ENCODE data around the gene PGAP2. TPM values are rescaled to one million over a fixed set of nuclear protein-coding genes. Genes with fewer than 3 reads are reported as not detected.
A peak's percentile ranks its signal among the peaks of the same experiment; 100 is the strongest.

PGAP2 gene
- total and polyA plus RNA-seq, 8 donors = 13.5 to 32.9 (median 18.8) TPM

- no peaks in the 10 kb centered on the region for H3K9me3 ChIP-seq
- 78 to 81% methylated on average over 18 of the region's 18 CpGs for WGBS, 2 donors
- H3K27ac ChIP-seq = no peak overlapping the region
- no peaks in the 10 kb centered on the region for H3K4me1 ChIP-seq
- H3K4me3 ChIP-seq = no peak overlapping the region
- peak; percentile 36 to 50 (median 46) for TF ChIP-seq CTCF (IDR thresholded peaks at IDR 0.05)
- intact Hi-C loops (cut with DNase I) = no loop called here
- FAIRE-seq = no peak
- H3K27me3 ChIP-seq = no peaks in the 10 kb centered on the region
- peak; percentile 57 to 91 (median 78) for ATAC-seq
- DNase-seq = peak in 5 of 6 donors; percentile 42 to 77 (median 62)
- H3K36me3 ChIP-seq = peaks cover 0 to 10% (median 5%) of the 10 kb centered on the region in 3 donors
These were observed 16.5 kb downstream of the PGAP2 start for GRCh38 chr11:3824714-3825472.

DNA sequence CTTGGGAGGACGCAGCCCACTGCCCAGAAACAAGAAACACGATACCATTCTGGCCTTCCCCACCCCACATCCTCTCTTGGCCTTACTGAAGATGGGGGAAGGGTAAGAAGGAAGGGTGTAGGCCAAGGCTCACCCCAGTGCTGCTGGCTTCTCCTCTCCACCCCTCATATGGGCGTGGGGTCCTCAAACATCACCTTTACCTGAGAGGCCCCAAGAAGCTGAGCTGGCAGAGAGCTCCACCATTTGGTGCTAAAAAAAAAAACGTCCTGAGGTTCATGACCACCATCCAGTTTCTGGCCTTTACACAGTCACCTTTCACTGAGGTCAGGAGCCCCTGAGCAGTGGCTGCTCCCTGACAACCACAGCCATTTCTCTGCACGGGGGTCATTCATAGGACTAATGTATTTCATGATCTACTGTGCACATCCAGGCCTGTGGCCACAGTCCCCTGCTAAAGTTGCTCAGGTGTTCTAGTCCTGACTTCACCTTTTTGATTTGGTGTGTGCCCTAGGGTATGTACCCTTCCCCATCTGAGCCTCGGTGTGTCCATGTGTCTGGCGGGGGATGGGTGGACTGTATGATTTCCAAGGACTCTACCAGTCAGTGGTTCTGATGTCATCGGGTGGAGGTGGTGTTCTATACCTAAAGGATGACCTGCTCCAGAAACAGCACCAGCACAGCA lies 17.3 kb downstream of the PGAP2 start:
- Histone ChIP-seq H3K27ac (no peak overlapping the region), H3K4me3 (no peak overlapping the region), H3K4me1 (no peaks in the 10 kb centered on the region), H3K27me3 (no peaks in the 10 kb centered on the region), H3K36me3 (peaks cover 0 to 10% (median 5%) of the 10 kb centered on the region in 3 donors), H3K9me3 (no peaks in the 10 kb centered on the region)
- FAIRE-seq (no peak), DNase-seq (no peak), ATAC-seq (no peak)
- 85 to 88% methylated on average over 8 of the region's 8 CpGs for whole genome bisulfite sequencing, 2 donors
- TF ChIP-seq CTCF (IDR thresholded peaks at IDR 0.05) = no peak
- intact Hi-C loops (cut with DNase I) = no loop called here

DNA sequence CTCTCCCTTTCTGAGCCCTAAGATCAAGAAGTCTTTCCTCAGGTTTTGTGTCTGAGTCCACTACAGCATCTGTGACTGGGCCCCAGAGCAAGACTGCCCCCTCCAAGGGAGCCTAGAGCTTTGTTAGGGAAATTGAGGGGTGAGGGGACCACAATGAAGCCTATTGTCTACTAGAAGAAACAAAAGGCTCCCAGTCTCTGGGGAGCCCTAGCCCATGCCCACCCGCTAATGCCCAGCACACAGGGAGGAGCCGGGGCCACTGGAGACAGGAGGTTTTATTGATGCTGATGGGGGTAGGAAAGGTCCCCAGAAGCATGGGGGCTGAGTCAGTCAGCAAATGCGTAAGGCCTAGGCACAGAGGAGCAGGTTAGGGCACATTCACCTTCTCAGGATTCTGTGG lies 18.4 kb downstream of the PGAP2 start:
- TF ChIP-seq CTCF (IDR thresholded peaks at IDR 0.05) = no peak
- ATAC-seq = no peak
- FAIRE-seq = no peak
- peaks cover 0 to 10% (median 5%) of the 10 kb centered on the region in 3 donors for H3K36me3 ChIP-seq
- intact Hi-C loops (cut with DNase I) = no loop called here
- H3K27me3 ChIP-seq = no peaks in the 10 kb centered on the region
- H3K9me3 ChIP-seq = no peaks in the 10 kb centered on the region
- no peak overlapping the region for H3K4me3 ChIP-seq
- 96 to 100% methylated on average over 3 of the region's 3 CpGs for WGBS, 2 donors
- no peak overlapping the region for H3K27ac ChIP-seq
- H3K4me1 ChIP-seq = no peaks in the 10 kb centered on the region
- DNase-seq = no peak

DNA sequence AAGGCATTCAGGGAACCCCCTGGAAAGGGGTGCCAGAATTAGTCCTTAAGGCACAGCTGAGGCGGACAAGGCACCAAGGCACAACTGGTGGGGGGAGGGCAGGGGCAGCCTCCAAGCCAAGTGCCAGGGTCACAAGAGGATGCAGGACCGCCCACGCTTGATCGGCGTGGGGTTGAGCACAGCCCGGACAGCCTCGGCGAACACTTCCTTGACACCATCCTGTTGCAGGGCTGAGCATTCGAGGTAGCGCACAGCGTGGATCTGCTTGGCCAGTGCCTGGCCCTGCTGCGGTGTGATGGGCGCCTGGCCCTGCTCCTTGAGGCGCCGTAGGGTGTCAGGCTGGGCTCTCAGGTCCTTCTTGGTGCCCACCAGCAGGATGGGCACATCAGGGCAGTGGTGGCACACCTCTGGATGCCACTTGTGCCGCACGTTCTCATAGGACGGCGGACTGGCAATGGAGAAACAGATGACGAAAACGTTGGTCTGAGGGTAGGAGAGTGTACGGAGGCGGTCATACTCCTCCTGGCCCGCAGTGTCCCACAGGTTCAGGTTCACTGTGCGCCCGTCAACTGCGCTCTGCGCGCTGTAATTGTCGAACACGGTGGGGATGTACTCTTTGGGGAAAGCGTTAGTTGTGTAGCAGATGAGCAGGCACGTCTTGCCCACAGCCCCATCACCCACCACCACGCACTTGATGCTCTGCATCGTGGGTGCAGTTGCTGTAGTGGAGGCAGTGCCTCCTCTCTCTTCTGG lies 19.2 kb downstream of the PGAP2 start:
- 91 to 94% methylated on average over 35 of the region's 35 CpGs for WGBS, 2 donors
- FAIRE-seq = no peak
- Histone ChIP-seq H3K9me3 (no peaks in the 10 kb centered on the region), H3K36me3 (peaks cover 0 to 10% (median 5%) of the 10 kb centered on the region in 3 donors), H3K4me1 (peaks cover 4 to 6% (median 5%) of the 10 kb centered on the region in 3 donors), H3K4me3 (no peak overlapping the region), H3K27me3 (no peaks in the 10 kb centered on the region), H3K27ac (no peak overlapping the region)
- no peak for ATAC-seq
- no peak for DNase-seq
- intact Hi-C loops (cut with DNase I) = no loop called here
- TF ChIP-seq CTCF (IDR thresholded peaks at IDR 0.05) = no peak

Data from pancreas (tissue), 10 donors.